Uterus (tissue), 4 donors: ENCODE results near the gene TPRA1. TPM values are rescaled to one million over a fixed set of nuclear protein-coding genes. Genes with fewer than 3 reads are reported as not detected.
"Not testable (repeated sequence)": the region's sequence is repeated elsewhere in the genome, so short reads cannot be mapped to it uniquely, and the experiment has no call there.

Source experiments
- DNase-seq, 2 donors: peaks; one replicate each; pipeline ENCODE4 v3.0.0-alpha.2; 2019 to 2020
- H3K27ac ChIP-seq, 2 donors: fragments of 200-600 bp; sonication (generic); 1 replicate in 1 of 2; 2 replicates in 1 of 2; pipeline ENCODE4 v1.5.1; 2016 to 2018
- H3K27me3 ChIP-seq, 2 donors: fragments of 200-600 bp; sonication (generic); one replicate each; pipeline ENCODE4 v1.5.1; 2018 to 2019; ENCODE audit warnings: control low read depth in 1 of 2
- H3K36me3 ChIP-seq, 2 donors: fragments of 200-600 bp; sonication (generic); one replicate each; pipeline ENCODE4 v1.5.1; 2019; ENCODE audit warnings: control low read depth in 1 of 2
- H3K4me1 ChIP-seq, 2 donors: fragments of 200-600 bp; sonication (generic); one replicate each; pipeline ENCODE4 v1.5.1; 2018 to 2019; ENCODE audit warnings: control low read depth in 1 of 2
- H3K4me3 ChIP-seq, 2 donors: fragments of 200-600 bp; sonication (generic); 1 replicate in 1 of 2; 2 replicates in 1 of 2; pipeline ENCODE4 v1.5.1; 2018 to 2019; ENCODE audit warnings: mild to moderate bottlenecking in 1 of 2
- H3K9me3 ChIP-seq, 2 donors: fragments of 200-600 bp; sonication (generic); one replicate each; pipeline ENCODE4 v1.5.1; 2019; ENCODE audit warnings: control low read depth in 1 of 2
- POLR2A ChIP-seq, 2 donors: fragments of 450-650 bp; IDR thresholded peaks; one replicate each; pipeline ENCODE4 v1.6.1; 2016; ENCODE audit warnings: antibody characterized with exemption in 2 of 2, mild to moderate bottlenecking in 1 of 2, moderate library complexity in 1 of 2
- intact Hi-C: fragments of 100-400 bp; cut with DNase I; formaldehyde crosslinking; loops from one replicate; pipeline ENCODE4 v1.15.1; 2023; ENCODE audit warnings: low total_unique reads
- total RNA-seq, 4 donors: library from RNA; depleted of rRNA in 3 of 4; stranded (reverse); fragments of >200 nt in 3 of 4; gene quantifications; one replicate each; pipeline versions ENCODE4 v1.1.0 to v1.2.4, GENCODE V29; 2014 to 2023
- TF ChIP-seq, protein P1 (sequence below), 4 experiments: fragments of 200-600 bp in 2 of 4; fragments of 450-650 bp in 2 of 4; sonication (generic) in 2 of 4; IDR thresholded peaks; one replicate each; pipeline ENCODE4 v1.5.1; 2016 to 2019; ENCODE audit warnings: antibody characterized with exemption in 4 of 4, mild to moderate bottlenecking in 2 of 4, moderate library complexity in 1 of 4
- donor health status: DM: yes; HTN: yes; CAD: no.

TPRA1 gene
- total RNA-seq, 4 donors from 2014 or later = 22.4 to 72.5 (median 37.7) TPM

DNA sequence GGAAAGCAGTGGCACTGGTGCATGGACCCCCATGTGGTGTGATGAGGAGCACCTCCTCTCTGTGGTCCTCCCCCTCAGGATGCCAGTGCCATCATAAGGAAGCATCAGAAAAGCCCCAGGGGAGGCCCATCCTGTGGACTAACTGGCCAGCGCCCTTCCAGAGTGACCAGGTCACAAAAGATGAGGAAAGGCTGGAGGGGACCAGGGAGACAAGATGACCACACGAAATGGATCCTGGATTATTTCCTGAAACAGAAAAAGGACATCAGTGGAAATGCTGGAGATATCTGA, 56.4 kb downstream of the TPRA1 start:
- no peak overlapping the region for H3K4me3 ChIP-seq
- H3K27me3 ChIP-seq = no peaks in the 10 kb centered on the region
- H3K4me1 ChIP-seq = no peaks in the 10 kb centered on the region
- no peaks in the 10 kb centered on the region for H3K36me3 ChIP-seq
- H3K9me3 ChIP-seq = no peaks in the 10 kb centered on the region
- H3K27ac ChIP-seq = no peak overlapping the region
- intact Hi-C loops = no loop called here
- no peak for DNase-seq
- TF ChIP-seq POLR2A (IDR thresholded peaks at IDR 0.05) = no peak
- TF ChIP-seq, protein P1, sequence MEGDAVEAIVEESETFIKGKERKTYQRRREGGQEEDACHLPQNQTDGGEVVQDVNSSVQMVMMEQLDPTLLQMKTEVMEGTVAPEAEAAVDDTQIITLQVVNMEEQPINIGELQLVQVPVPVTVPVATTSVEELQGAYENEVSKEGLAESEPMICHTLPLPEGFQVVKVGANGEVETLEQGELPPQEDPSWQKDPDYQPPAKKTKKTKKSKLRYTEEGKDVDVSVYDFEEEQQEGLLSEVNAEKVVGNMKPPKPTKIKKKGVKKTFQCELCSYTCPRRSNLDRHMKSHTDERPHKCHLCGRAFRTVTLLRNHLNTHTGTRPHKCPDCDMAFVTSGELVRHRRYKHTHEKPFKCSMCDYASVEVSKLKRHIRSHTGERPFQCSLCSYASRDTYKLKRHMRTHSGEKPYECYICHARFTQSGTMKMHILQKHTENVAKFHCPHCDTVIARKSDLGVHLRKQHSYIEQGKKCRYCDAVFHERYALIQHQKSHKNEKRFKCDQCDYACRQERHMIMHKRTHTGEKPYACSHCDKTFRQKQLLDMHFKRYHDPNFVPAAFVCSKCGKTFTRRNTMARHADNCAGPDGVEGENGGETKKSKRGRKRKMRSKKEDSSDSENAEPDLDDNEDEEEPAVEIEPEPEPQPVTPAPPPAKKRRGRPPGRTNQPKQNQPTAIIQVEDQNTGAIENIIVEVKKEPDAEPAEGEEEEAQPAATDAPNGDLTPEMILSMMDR (IDR thresholded peaks at IDR 0.05) = no peak

DNA sequence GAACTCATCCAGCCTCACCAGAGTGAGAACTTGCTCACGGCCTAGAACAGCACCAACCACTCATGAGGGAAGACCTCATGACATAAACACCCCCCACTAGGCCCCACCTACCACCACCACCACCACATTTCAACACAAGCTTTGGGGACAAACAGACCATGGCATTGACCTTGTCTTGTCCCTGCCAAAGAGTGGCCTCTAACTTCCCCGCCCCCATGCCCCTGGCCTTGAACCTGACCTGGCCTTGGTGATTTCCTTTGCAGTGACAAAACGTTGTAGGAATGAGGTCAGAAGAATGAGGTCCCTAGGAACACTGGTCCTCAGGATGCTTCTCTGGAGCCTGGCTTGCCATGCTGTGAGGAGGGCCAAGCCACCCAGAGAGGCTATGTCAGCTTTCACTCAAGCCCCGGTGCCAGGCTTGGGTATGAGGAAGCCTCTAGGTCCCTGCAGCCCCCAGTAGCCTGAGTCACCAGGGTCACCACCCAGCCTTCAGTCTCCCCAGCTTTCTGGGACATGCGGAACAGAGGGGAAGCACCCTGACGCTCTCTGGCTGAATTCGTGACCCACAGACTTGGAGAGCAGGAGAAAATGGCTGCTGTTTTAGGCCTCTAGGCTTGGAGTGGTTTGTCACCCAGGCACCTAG, 57.9 kb downstream of the TPRA1 start:
- no peak overlapping the region for H3K27ac ChIP-seq
- intact Hi-C loops = no loop called here
- DNase-seq = no peak

DNA sequence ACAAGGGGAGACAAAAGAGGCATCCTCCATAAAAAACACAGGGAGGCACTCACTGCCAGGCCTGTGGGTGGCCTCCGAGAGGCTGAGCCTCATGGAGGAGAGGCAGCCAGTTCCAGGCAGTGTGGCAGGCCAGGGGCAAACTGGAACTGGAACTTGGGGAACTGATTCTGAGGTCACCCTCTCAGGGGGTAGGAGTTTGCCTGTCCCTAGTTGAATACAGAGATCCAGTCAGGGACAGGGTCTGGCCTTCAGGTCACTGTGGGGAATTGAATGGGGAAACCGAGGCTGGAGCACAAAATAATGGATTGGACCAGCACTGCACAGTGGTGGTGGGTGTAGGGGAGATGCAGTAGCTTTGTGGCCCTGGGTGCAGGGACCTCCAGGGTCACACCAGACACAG, 58.7 kb downstream of the TPRA1 start:
- TF ChIP-seq, protein P1 (IDR thresholded peaks at IDR 0.05) = no peak
- TF ChIP-seq POLR2A (IDR thresholded peaks at IDR 0.05) = no peak
- no peak overlapping the region for H3K27ac ChIP-seq
- H3K4me3 ChIP-seq = no peak overlapping the region
- H3K4me1 ChIP-seq = no peaks in the 10 kb centered on the region
- H3K27me3 ChIP-seq = no peaks in the 10 kb centered on the region
- H3K9me3 ChIP-seq = no peaks in the 10 kb centered on the region
- intact Hi-C loops = no loop called here
- no peak for DNase-seq
- no peaks in the 10 kb centered on the region for H3K36me3 ChIP-seq

More for the DNA sequence above, 57.9 kb downstream of the TPRA1 start:
- TF ChIP-seq, protein P1 (IDR thresholded peaks at IDR 0.05) = no peak
- TF ChIP-seq POLR2A (IDR thresholded peaks at IDR 0.05) = no peak
- no peaks in the 10 kb centered on the region for H3K27me3 ChIP-seq
- no peaks in the 10 kb centered on the region for H3K4me1 ChIP-seq
- H3K9me3 ChIP-seq = no peaks in the 10 kb centered on the region
- no peaks in the 10 kb centered on the region for H3K36me3 ChIP-seq
- H3K4me3 ChIP-seq = no peak overlapping the region

DNA sequence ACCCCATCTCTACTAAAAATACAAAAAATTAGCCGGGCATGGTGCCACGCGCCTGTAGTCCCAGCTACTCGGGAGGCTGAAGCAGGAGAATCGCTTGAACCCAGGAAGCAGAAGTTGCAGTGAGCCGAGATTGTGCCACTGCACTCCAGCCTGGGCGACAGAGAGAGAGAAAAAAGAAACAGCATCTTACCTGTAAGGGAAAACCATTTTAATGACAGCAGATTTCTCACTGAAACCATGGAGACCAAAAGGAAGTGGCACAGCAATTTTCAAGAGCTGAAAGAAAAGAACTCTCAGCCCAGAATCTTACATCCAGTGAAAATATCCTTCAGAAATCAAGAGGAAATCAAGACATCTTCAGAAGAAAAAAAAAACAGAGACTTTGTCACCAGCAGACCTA, 59.7 kb downstream of the TPRA1 start:
- H3K9me3 ChIP-seq, DNase-seq, H3K27ac ChIP-seq, intact Hi-C loops, H3K36me3 ChIP-seq, H3K4me1 ChIP-seq, H3K27me3 ChIP-seq, H3K4me3 ChIP-seq: not testable (repeated sequence)

DNA sequence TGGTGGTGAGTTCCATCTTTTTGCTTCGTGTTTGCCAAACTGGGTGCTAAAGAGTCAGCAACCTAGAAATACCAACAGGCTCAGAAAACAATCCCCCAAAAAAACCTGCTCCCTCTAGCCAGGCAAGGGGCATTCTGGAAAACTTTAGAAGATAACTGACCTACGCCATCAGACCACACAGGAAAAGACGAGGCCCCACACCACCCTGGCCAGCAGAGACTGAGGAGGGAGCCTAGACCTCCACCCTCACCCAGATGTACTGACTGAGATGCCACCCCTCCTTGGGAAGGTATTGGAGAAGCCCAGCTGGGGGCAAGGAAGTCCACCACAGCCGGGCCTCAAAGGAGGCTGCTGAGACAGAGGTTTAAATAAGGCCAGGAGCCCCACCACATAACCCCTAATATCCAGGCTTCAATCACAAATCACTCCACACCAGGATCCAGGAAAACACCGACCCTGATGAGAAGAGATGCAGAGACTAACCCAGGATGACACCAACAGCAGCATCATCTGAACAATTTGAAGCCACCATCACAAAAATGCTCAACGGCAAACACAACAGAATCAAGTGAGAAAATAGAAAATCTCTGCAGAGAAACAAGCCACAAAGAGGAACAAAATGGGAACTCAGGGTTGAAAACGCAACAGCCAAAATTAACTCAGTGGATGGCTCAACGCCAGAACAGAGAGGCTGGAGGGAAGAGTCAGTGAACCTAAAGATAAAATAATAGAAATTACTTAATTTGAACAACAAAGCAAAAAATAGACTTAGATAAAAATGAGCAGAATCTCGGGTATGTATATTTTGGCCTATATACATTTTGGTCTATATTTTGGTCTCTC, 61.0 kb downstream of the TPRA1 start:
- no peak for DNase-seq
- Histone ChIP-seq H3K36me3 (no peaks in the 10 kb centered on the region), H3K4me1 (no peaks in the 10 kb centered on the region), H3K27ac (no peak overlapping the region), H3K27me3 (no peaks in the 10 kb centered on the region), H3K9me3 (no peaks in the 10 kb centered on the region), H3K4me3 (no peak overlapping the region)
- no peak for TF ChIP-seq POLR2A (IDR thresholded peaks at IDR 0.05)
- intact Hi-C loops = no loop called here

DNA sequence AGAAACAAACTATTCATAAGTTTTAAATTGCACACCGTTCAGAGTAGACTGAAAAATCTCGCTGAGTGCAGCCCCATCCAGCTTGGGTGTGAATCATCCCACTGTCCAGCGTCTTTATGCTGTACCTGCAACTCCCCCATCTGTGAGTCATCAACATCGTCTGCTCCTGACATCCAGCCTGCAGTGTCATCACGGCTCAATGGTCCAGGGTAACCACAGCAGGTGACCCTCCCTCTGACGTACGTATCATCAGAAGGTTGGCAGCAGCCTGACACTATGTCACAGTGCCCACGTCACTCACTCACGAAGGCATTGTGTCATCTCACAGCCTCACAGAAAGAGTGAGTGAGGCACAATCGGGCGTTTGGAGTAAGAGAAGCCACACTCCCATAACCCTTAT, 65.2 kb downstream of the TPRA1 start:
- no peaks in the 10 kb centered on the region for H3K36me3 ChIP-seq
- DNase-seq = no peak
- TF ChIP-seq POLR2A (IDR thresholded peaks at IDR 0.05) = no peak
- TF ChIP-seq, protein P1 (IDR thresholded peaks at IDR 0.05) = no peak
- intact Hi-C loops = no loop called here
- no peak overlapping the region for H3K27ac ChIP-seq
- H3K4me3 ChIP-seq = no peak overlapping the region
- no peaks in the 10 kb centered on the region for H3K4me1 ChIP-seq
- H3K27me3 ChIP-seq = no peaks in the 10 kb centered on the region
- H3K9me3 ChIP-seq = no peaks in the 10 kb centered on the region
